ENCODE results near the gene BMPER.

The BMPER gene

DNA sequence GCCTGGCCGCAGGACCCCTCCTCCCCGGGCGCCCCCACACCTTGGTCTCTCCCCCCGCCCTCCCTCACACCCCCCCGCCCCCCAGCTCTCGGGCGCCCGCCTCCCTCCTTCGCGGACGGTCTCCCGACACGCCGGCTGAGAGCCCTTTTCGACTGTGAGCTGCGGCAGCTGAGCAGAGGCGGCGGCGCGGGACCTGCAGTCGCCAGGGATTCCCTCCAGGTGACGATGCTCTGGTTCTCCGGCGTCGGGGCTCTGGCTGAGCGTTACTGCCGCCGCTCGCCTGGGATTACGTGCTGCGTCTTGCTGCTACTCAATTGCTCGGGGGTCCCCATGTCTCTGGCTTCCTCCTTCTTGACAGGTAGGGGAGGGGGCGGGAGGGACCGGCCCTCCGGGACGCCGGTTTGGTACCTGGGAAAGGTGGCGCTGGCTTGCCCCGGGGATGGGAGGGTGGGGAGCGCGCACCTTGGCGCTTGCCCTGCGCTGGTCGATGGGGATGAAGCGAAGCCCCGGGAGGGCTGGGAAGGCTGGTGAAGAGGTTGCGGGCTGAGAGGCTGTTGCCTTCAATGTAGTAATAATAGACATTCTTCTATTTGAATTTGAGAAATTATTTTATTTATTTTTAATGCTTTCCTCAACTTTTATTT is at the start of gene BMPER:
TSS of gene BMPER (plus strand) at position 151 of the 644 bp plus-strand sequence. CDS start at position 226, 75 bp downstream.
- peak; percentile 28 to 37 for DNase-seq

DNA sequence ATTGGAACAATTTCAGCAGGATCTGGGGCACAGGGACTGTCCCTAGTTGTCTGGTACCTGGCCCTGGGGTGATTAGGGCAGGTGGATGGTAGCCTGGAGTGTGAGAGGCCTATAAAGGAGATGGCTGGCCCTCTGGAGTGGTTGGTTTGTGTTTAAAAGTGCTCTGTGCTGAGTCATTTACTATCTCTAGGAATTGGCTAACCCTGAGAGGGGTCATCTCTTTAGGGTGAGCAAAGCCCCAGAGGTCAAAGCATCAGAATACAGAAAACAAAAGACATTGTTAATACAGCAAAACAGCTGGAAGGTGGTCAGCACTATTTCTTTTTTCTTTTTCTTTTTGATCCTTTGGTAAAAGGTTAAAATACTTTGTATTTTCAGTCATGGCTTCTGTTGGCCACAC is 43.4 kb upstream of the BMPER start:
- no peak for DNase-seq

DNA sequence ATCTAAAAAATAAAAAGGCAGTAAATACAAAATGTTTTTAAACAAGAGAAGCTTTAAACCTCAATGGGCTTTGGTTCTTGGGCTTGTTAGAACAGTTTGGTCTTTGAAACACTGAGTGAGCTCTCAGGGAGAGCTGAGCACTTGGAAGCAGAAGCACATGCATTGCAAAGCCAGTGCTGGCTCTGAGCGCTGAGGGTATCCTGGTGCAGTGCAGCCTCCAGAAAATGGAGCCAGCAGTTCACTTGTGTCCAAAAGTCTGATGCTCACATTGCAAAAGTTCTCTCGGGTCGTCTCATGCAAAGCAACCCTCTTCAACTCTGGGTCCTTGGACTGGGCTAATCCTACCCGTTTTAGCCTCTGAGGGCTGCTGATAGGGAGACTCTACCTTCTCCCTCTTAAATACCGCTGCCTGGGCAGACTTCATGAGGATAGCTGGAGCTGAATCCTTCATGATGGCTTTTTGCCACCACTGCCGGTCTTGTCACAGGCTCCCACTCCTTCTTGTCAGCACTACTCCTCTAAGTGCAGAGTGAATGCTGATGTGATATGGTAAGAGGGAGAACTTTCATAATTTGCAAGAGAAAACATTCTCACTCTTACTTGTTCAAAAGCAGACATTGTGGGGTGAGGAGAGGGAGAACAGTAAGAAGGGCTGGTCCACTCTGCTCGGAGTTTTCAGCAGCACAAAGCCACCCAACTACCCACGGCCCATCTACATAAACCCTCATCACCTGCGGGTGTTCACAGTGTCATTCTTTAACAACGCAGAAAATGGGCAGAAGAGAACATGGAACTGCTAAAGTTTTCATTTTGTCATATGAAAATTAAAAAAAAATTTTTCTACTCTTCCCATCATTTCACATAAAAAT is 42.2 kb upstream of the BMPER start:
- DNase-seq: no peak

DNA sequence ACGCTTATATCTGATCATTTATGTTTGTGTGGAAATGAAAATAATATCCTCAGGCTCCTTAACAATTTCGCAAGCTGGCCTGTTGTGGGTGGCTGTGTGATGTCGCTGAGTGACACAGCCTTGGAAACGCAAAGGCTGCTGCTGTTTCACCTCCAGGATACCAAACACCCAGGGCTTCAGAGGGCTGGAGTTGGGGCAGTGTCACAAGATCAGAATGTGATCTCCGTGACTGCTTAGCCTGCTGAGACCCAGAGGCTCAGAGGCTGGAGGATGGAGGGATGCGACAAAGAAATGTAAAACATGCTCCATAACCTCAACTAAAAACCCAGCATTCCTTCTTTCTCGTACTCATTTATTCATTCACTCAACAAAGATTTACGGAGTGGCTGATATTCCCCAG is 37.2 kb upstream of the BMPER start:
- DNase-seq: no peak

DNA sequence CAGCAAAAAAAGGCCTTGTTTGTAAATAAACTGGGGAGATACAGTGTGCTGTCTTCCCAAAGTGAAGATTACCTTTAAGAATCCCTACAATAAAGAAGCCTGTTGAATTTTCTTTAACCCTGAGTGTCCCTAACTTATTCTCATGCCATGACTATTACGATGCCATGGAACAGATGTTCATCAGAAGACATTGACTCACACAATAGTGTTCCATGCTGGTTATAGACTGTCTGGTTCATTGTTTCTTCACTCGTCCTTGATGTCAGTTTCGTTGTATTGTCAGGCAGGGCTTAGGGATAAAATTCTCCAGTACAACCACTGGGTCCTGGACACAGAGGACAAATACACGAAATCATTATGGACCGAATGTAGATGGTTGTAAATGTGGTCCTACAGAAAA is 36.2 kb upstream of the BMPER start:
- no peak for DNase-seq

DNA sequence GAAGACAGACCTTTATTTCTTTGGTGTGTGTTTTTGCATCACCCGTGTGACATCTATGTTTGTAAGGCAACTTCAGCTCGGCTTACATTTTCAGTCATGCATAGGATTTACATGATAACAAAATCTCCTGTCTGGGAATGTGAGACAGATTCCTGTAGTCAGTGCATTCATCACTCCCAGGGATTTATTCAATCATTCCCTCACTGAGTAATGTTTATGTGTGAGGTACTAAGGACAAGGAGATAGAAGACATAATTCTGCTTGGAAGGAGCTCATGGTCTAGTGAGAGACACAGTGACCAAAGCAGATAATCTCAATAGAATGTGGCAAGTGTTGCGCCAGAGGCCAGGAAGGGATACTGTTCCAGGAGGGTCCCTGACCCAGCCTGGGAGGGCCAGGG is 35.2 kb upstream of the BMPER start:
- DNase-seq: no peak

DNA sequence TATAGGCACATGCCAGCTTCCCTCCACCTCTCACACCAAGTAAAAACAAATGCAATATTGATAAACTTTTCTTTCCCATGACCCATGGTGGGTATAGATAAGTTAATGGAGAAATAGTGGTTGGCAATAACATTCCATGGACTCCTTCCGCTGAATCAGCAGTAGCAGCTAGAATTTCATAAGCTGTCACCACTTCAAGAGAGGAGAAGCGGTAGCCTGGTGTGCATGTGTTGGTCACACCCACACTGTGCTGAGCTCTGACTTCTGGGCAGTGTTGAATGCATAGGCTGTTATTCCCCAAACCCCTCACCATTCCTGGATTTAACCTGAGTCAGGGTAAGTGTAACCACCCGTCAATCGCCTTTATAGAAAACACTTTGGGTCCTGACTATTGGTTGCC is 32.5 kb upstream of the BMPER start:
- DNase-seq: no peak

DNA sequence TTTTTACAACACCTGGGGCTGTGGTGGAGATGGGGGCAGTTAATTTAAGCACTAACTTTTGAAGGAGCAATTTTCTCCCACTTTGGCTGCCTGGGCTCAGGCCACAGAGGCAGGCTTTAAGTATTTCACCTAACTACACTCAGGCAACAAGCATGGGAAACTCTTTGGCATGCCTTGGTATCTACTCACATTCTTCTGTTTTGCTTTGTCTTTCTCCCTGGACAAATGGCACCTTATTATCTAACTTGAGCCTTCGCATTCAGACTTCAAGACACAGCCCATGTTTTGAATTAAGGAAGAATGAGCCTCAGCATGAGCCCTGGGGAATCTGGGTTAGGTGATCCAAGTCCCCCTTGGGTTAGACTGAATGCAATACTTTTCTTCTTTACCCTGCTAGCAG is 31.8 kb upstream of the BMPER start:
- no peak for DNase-seq

DNA sequence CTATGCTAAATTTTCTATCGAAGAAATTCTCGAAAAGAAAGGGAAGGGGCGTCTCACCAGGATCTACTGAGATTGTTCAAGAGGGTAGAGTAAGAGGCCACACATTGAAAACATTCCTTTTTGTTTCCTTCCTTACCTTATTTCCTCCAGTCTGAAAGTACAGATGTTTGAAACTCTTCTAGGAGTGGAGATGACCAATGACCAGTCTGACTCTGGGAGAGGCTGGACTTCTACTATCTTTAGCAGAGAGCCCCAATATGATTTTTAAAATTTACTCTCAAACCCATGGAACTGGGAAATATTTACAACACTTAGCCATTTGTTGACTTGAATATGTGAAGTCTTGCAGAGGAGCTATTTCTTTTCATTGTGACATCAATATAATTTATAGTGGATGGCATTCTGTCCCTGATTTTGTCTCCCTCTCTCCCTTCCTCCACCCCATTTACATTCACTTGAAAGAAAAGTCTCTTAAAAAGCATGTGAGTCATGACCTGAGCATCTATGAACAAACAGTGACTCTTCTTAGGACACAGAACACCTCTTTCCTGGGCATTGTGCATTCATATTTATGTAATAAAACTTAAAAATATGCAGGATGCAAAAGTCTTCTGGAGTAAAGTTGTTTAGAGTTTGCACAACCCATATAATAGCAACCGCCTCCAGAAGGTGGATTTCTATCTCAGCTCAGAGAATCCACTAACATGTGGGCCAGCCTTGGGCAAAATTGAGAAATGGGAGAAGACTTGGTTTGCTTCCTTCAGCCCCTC is 31.2 kb upstream of the BMPER start:
- DNase-seq: no peak

DNA sequence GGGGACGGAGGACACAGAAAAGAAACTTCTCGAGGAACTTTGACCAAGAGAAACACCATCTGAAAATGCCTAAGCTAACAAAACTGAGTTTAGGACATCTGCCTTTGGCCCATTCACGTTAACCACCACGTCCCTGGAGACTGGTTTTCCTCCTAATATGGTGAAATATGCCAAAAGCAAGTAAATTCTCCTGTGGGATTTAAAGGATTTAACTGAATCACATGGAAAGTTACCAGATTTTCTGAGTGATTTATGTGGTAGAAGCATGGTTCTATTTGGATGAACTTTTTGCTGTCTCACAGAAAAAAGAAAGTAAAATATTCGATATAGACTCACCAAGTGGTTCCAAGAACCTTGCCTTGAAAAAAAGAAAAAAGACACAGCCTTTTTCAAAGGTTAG is 30.4 kb upstream of the BMPER start:
- no peak for DNase-seq

DNA sequence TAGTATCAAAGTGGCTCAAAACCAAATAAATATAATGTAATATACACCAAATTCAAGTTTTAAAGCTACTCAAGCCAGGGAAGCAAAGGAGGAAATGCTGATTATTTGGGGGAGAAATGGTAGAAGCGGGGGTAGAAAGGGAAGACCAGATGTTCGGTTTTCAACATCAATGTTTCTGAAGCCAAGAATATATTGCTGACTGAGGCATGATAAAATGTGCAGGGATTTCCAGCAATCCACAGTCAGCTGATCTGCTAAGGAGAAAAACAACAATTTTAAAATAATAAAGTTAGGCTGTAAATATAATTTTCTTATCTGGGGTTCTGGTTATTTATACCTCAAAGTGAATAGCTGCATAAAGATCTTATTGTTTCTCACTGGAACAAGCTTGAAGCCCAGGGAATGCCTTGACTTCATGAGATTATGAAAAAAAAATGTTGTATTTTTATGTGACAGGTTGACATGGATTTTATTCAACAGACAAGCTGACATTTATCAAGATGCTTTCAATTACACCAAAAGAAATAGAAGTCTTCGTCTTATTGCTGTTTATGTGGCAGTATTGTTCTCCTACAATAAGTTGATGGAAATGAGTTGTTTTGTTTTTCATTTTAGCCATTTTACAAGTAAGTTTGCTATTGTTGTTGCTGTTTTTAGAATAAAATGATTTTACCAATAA is 28.6 kb upstream of the BMPER start:
- DNase-seq: no peak

DNA sequence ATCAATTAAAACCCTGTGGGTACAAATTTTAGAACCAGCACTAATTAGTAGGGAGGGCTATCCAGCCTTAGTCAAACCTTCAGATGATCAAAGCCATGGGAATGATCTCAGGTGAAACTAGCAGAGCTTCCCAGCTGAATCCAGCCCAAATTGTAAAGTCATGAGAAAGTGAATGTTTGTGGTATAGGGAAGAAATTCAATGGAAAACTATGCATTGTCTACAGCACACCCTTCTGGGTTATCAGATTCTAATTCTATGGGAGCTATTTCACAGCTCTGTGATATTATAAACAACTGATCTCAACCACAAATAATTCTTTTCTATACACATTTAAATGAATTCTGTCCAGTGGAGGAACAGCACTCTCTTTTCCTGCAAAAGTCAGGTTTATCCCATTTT is 24.6 kb upstream of the BMPER start:
- DNase-seq: no peak

DNA sequence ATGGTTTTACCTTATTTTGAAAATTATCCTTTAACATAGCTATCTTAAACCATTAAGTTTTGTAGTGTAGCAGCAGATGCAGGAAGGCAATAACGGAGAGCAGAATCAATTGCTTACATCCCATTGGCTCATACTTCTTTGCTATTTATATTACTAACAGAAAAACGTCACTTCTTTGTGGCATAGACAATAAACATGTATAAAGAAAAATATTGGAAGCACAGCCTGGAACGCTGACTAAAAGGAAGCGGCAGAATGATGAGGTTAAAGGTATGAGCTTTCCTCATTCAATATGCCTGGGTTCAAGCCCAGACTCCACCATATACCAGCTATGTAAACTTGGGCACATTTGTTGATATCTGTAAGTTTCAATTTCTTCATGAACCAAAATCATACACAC is 24.0 kb upstream of the BMPER start:
- DNase-seq: no peak

DNA sequence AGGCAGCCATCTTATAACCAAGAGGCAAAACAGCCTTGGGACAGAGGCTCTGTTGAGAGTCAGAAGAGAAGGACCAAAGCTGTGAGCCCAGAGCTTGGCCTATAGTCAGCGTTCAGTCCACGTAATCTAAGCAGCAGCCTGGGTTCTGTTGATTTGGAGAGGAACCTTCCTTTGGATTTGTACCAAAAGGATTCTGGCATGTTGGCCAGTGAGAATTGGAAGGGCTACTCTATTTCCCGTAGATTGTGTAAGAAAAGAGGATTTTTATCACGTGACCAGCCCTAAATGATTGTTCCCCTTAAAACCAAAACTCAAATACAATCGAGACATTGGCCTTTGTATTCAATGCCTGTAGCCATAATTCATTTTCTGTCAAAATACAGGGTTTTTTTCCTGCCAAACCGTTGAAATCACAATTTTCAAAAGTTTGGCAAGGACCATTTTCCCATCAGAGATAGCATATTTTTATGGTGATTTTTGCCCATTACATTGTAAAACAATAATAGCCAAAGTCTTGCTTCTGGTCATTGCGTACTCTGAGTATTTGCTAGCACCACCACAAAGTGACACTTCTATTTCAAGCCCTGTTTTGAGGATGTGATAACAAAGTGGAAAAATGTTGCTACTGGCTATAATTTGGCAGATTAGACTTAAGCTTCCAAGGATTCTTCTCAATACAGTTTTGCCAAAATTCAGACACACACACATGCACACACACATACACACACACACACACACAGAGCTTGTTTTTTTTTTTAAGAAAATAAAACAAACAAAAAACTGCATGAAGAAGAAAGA is 23.1 kb upstream of the BMPER start:
- DNase-seq: no peak

DNA sequence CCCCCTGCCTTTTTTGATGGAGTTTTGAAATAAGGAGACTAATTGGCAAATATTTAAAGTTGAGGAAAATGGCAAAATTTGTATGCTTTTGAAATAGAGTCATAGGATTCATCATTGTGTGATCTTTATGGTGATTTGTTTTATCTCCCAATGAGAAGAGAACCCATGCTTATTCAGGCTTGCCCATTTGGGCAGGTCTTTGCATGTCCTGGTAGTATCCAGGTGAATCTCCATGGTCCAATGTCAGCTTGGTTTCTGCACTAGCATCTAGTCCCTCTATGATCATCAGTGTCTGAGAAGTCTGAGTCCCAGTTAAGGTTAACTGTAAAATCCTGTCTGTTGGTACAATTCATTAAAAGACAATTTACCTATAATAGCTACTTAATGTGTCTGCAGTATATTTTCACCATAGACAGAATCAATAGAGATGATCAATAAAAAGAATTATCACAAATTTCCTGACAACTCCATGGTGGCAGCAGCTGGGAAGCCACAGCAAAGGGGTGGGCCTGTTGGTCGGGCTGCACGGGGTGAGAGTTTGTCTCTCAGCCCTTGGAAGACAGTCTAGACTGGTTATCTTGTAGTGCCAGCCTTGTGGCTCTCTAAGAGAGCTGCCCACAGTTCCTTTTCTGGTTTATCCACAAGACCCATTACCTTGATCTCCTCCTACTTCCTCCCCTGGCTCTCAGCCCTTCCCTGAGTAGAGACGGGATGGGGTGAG is 22.2 kb upstream of the BMPER start:
- no peak for DNase-seq

DNA sequence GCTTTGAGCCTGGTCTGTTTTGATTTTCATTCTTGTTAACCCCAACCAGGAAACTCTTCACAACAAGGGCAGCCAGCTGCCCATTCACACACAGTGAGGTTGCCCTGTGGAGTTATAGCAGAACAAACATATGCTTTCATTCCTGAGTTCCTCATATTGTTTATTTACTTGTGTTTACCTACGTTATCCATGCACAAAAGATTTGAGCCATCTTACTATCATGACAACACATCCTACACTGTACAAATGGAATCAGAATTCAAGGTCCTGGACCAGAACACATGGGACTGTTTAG is 21.7 kb upstream of the BMPER start:
- no peak for DNase-seq

DNA sequence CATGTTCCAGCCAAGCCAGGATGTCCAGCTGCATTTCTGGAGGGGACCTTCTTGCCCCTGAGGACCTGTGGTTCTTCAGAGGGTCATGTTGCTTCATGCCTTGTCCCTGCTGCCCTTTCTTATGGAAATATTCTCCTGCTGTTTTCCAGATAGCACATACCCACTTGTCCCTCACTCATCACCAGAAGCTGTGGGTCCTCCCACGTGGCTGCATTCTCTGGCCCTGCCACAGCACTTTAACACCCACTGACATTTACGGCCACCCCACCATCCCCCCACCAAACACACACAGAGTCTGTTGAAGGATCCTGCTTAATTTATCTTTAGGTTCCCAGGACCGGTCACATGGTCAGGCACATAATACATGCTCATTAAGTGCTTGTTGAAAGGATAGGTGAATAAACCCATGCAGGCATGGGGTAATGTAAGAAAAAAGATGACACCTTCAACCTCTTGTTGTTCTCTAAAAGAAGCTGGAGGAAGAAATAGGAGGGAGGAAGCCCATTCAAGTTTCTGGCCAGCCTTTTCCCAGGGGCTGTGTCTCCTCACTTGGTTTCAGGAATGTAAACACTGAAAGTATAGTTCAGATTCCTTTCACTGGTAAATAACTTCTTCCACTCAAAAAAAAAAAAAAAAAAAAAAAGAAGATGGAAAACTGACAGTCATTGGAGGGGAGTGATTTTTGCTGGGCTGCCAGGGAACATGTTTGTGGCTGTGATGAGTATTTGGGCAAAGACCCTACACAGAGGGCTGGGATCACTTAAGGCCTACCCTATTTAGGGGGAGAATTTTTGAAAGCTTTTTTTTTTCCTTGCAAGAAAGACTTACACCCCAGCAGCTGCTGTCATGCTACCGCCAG is 19.8 kb upstream of the BMPER start:
- no peak for DNase-seq

DNA sequence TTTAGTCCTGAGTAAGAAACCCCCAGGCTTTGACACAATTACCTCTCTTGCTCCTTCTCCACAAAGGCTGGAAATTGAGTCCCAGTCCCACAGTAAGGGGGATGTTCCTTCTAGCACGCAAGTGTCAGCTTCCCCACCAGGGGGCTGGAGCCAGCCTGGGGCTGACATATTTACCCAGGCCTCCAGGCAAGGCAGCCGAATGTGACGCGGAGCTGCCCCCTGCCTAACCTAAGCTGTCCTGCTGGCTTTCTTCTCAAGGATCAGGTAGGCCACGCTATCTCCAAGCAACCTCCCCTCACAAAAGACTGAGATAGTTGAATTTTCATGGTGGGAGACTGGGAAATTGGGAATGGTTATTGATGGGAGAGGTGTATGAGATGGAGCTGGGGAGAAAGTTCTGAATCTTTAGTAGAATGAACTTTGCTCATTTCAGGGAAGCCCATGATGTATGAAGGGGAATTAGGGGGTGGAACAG is 19.2 kb upstream of the BMPER start:
- peak in 1 of 2 experiments; percentile 26 for DNase-seq

DNA sequence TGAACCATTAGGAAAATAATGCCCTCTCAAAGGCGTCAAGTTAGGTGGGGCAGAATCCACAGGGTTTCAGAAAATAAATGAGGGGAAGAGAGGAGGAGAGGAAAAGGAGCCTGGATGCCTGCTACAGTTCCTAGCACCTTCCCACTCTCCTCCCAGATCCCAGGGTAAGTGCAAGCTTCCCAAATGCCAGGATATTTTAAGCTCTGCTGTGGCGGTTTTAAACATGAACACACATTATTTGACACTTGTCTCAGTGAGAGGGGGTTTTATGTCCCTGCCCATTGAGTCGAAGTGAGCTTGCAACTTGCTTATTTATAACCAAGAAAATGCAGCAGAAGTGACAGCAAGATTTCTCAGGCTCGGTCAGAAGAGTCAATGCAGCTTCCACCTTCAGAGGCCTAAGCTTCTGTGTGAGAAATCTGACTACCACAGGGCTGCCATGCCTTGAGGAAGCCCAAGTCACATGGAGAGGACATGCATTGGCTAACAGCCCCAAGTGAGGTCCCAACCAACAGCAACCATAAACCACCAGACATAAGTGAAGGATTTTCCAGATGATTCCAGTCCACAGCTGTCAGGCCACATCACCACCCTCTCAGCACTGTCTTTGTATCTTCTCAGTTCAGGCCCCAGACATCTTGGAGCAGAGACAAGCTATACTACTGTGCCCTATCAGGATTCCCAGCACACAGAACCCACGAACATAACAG is 17.9 kb upstream of the BMPER start:
- DNase-seq: no peak

DNA sequence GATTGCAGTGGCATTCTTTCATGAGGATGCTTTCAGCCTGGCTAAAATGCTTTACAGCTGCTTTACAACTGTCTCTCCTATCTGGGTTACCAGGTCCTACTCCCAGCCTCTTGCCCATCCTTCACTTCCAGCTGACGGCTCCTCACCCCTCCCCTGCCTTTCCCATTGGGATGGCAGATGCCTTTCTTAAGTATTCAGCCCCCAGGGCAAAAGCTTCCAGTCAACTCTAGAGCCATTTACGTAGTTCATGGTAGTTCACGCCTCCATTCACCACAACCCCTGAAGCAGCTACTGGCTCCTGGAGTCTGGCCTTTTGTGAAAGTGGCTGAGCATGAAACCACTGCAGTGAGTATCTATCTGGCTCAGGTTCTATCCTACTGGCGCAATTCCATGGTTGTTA is 17.2 kb upstream of the BMPER start:
- DNase-seq: no peak
